Esophagus muscularis mucosa (tissue), 4 donors: ENCODE data around the gene KCNJ15.

Experiments
- EP300 ChIP-seq: sonication (generic); formaldehyde crosslinking; IDR thresholded peaks from one replicate; pipeline ENCODE4 v1.6.1; 2017; ENCODE audit warnings: antibody characterized with exemption
- POLR2A ChIP-seq: fragments of 450-650 bp; IDR thresholded peaks from one replicate; pipeline ENCODE4 v1.6.1; 2017; ENCODE audit warnings: antibody characterized with exemption, moderate library complexity, mild to moderate bottlenecking, low read depth
- POLR2AphosphoS5 ChIP-seq, 2 donors: sonication (generic); formaldehyde crosslinking; IDR thresholded peaks; one replicate each; pipeline ENCODE4 v1.6.1; 2017; ENCODE audit warnings: antibody characterized with exemption in 2 of 2
- TF ChIP-seq, protein P1 (sequence below), 3 experiments: fragments of 200-600 bp in 2 of 3; fragments of 450-650 bp in 1 of 3; sonication (generic) in 2 of 3; IDR thresholded peaks; one replicate each; pipeline ENCODE4 v1.5.1; 2017 to 2019; ENCODE audit warnings: antibody characterized with exemption in 3 of 3, mild to moderate bottlenecking in 2 of 3, moderate library complexity in 1 of 3

DNA sequence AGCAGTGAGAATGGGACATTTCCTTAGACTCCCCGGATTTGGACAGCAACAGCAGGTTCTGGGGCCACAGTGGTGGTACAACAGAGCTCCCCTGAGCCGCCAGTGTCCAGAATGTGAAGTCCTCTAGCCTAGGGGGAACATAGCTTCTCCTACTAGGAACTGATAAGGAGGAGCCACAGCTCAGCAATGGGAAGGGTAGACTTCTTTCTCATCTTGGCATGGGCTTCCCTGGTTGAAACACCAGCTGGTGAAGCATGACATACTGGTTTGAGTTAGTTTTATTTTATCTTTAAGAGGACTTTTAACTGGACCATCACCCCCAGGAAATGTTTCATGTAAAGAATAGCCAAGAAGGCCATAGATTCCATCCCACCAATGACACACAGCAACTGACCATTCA, 68.4 kb downstream of the KCNJ15 start:
- TF ChIP-seq, protein P1, sequence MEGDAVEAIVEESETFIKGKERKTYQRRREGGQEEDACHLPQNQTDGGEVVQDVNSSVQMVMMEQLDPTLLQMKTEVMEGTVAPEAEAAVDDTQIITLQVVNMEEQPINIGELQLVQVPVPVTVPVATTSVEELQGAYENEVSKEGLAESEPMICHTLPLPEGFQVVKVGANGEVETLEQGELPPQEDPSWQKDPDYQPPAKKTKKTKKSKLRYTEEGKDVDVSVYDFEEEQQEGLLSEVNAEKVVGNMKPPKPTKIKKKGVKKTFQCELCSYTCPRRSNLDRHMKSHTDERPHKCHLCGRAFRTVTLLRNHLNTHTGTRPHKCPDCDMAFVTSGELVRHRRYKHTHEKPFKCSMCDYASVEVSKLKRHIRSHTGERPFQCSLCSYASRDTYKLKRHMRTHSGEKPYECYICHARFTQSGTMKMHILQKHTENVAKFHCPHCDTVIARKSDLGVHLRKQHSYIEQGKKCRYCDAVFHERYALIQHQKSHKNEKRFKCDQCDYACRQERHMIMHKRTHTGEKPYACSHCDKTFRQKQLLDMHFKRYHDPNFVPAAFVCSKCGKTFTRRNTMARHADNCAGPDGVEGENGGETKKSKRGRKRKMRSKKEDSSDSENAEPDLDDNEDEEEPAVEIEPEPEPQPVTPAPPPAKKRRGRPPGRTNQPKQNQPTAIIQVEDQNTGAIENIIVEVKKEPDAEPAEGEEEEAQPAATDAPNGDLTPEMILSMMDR (IDR thresholded peaks at IDR 0.05) = no peak
- no peak for TF ChIP-seq POLR2A
- TF ChIP-seq POLR2AphosphoS5 (IDR thresholded peaks at IDR 0.05) = no peak
- no peak for TF ChIP-seq EP300
